NCI-H345 (cell line): ENCODE measurements around the gene SAP30BP.
A peak's percentile ranks its signal among the peaks of the same experiment; 100 is the strongest.

Experiments used
- DNase-seq: peaks from one replicate; lab custom pipeline; 2025; lab: John Stamatoyannopoulos, UW

Gene SAP30BP

DNA sequence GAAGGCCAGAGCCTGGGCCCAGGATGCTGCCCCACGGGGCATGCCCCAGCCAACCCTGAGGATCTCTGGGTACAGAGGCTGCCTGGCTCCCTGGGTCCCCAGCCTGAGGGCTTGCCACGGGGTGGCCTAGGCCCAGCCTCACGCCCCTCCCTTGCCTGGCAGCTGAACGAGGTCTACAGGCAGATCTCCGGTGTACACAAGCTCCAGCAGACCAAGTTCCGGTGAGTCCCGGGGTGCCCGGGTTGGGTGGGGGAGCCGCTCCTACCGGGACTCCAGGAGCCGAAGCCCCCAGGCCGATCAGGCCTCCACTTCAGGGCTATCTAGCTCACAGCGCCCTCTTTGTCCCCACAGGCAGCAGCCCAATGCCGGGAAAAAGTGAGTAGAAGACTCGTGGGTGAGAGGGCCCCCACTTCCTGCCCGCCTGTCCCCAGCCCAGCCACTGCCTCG lies 73.5 kb downstream of the SAP30BP start:
- no peak for DNase-seq

GRCh38 chr17:75742337-75742736 lies 75.2 kb downstream of the SAP30BP start:
- DNase-seq, result no peak

DNA sequence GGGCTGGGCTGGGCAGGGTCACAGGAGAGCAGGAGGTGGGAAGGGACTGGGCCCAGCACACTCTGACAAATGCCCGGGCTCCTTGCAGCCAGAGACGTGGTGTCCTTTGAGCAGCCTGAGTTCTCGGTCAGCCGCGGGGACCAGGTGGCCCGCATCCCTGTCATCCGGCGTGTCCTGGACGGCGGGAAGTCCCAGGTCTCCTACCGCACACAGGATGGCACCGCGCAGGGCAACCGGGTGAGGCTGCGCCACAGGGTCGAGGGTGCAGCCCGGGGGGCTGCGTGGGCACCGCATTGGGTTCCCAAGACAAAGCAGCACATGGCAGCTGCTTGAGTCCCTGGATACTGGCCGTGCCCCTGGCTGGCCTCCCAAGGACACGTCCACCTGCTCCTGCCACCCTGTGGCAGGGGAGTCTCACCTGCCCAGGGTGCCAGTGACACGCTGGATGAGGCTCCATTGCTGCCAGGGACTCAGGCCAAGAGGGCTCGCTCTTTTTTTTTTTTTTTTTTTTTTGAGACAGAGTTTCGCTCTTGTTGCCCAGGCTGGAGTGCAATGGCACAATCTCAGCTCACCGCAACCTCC lies 76.6 kb downstream of the SAP30BP start:
- no peak for DNase-seq

- DNase-seq, result no peak
These were observed 81.6 kb downstream of the SAP30BP start for GRCh38 chr17:75748706-75749105.

GRCh38 chr17:75749545-75750389 lies 82.6 kb downstream of the SAP30BP start:
- DNase-seq, result peak; percentile 81

DNA sequence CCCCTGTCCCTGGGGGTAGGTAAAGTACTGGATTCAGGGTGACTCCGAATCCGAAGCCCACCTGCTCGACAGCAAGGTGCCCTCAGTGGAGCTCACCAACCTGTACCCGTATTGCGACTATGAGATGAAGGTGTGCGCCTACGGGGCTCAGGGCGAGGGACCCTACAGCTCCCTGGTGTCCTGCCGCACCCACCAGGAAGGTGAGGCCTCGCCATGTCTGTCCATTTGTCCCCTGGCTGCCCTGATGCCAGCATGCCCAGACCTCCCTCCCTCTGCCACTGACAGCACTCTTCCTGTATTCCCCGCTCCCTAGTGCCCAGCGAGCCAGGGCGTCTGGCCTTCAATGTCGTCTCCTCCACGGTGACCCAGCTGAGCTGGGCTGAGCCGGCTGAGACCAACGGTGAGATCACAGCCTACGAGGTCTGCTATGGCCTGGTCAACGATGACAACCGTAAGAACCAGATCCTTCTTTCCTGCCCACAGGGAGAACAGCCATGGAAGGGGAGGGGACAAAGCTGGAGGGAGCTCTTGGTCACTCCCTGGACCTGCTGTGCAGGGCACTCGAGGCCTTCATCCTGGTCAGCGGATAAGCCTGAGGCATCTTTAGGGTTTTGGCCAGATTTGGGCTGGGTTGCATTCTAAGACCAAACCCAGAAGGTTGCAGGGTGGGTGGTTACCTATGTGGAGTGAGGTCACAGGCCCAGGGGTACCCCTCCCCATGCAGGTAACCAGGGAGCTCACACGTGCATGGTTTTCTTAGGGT lies 83.7 kb downstream of the SAP30BP start:
- no peak for DNase-seq

GRCh38 chr17:75751676-75752404 lies 84.7 kb downstream of the SAP30BP start:
- no peak for DNase-seq

DNA sequence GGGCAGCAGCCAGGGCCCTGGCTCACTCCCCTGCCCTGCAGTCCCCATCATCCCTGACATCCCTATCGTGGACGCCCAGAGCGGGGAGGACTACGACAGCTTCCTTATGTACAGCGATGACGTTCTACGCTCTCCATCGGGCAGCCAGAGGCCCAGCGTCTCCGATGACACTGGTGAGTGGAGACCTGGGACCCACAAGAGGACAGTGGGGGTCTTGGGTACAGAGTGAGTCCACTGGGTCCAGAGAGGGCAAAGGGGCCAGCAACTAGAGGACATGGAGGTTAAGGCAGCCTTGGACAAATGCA lies 85.2 kb downstream of the SAP30BP start:
- no peak for DNase-seq

GRCh38 chr17:75752802-75753513 lies 85.8 kb downstream of the SAP30BP start:
- no peak for DNase-seq

DNA sequence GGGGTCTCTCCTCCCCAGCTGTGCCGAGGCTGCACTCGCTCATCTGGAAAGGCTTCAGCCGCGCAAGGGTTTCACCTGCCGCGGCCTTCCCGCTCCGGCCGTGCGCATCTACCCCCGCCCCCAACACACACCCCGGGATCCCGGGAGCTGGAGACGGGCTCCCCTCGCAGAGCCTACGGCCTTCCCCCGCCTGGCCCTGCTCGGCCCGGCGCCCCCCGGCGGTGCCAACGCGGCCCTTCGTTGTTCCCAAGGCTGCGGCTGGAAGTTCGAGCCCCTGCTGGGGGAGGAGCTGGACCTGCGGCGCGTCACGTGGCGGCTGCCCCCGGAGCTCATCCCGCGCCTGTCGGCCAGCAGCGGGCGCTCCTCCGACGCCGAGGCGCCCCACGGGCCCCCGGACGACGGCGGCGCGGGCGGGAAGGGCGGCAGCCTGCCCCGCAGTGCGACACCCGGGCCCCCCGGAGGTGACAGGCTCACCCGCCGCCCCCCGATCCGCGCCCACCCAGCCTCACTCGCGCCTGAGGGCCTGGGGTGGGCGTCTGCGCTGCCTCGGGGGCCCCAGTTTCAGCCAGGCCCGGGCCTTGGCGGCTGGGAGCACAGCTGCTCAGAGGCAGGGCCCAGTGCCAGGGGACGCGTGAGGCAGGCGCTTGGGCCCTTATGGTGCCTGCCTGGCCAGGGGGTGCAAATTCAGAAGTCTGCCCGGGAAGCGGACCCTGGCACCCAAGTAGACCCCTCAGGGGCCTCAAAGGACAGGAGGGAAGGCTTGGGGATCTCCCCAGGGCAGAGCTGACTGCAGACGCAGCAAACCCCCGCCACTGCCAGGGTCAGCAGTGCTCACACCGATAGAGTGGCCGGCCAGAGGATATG lies 86.6 kb downstream of the SAP30BP start:
- DNase-seq, result no peak

- DNase-seq, result no peak
These were observed 87.5 kb downstream of the SAP30BP start for GRCh38 chr17:75754378-75755204.

DNA sequence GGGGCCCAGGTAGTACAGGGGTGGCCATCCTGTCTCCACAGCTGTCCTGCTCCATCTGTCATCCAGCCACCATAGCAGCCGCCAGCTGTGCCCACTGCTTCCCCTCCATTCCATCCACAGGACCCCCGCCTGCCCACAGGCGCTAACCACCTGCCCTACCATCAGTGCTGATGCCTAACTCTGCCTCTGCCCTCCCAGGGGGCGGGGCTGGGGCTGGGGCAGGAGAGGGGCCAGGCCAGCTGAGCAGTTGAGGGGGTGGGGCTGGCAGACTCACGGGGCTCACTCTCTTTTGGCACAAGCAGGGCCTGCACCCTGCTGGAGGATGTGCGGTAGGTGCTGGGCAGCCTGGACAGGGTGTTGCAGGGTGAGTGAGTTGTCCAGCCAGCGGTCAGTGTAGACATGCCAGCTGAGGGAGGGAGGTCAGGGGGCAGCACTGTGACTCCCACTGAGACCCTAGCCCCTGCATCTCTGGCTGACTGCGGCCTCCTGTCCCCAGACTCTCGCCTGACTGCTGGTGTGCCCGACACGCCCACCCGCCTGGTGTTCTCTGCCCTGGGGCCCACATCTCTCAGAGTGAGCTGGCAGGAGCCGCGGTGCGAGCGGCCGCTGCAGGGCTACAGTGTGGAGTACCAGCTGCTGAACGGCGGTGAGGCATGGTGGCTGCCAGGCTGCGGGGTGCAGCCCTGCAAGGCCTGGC lies 88.2 kb downstream of the SAP30BP start:
- no peak for DNase-seq

DNA sequence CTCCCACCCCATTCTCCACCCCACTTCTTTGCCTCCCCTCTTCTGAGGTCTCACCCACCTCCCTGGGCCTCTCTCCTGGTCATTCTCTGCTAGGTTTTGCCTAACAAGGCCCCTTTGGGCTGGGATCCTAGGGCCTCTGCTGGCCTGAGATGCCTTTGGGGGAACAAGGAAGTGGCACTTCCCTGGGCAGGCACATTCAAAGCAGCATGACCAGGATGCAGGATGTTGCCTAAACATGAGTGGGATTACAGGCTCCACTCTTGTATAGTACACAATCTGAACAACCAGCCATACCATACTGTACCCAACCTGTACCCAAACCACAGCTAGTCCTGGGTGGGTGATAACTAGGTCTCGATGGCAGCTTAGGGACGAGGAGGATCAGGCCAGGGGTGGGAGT lies 88.9 kb downstream of the SAP30BP start:
- DNase-seq, result no peak

GRCh38 chr17:75756451-75757085 lies 89.4 kb downstream of the SAP30BP start:
- no peak for DNase-seq

- no peak for DNase-seq
These were observed 90.0 kb downstream of the SAP30BP start for GRCh38 chr17:75757086-75757681.
